Adipose tissue (tissue), 3 donors: Measurements from ENCODE around the gene COL19A1. TPM values are rescaled to one million over a fixed set of nuclear protein-coding genes. Genes with fewer than 3 reads are reported as not detected.

ENCODE experiments used
- H3K27ac ChIP-seq: one replicate; pipeline ENCODE4 v1.5.1; 2013; ENCODE audit warnings: low read depth, low read length
- WGBS, 3 donors: extraction: QIAGEN DNeasy Blood & Tissue Kit; methylation state at CpG; one replicate each; pipeline ENCODE4 v1.1.7; 2013; 5-methylcytosine and 5-hydroxymethylcytosine counted together
- polyA plus RNA-seq, 3 donors: library from polyadenylated mRNA; stranded (reverse); fragments of 200-250 nt; gene quantifications; one replicate each; pipeline ENCODE4 v1.2.3, GENCODE V29; 2013
- donor health status: healthy with polysubstance abuse.
- donor health status: Bipolar disorder and iron deficiency.
- donor health status: healthy.

COL19A1 gene
- polyA plus RNA-seq, 3 donors, result 0.09 TPM; not detected in 2

DNA sequence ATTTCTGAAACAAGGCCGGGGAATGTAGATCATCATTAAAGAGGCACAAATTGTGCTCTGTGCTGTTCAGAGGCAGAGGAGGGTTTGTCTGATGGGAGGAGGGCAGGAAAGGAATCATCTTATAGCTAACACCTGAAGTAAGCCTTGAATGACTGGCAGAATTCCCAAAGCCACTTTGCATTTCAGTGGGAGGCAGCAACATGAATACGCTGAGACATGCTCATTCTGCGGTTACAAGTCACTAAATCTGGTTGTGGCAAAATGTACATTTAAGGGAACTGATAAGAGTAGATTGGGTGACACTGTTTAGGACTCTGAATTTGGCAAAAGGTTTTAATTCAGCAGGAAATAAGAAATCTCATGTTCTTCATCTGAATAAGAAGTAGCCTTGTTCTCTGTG lies 4.4 kb upstream of the COL19A1 start:
- H3K27ac ChIP-seq, result no peak overlapping the region
- 84 to 94% (median 90%) methylated on average over 3 of the region's 3 CpGs for WGBS, 3 donors

DNA sequence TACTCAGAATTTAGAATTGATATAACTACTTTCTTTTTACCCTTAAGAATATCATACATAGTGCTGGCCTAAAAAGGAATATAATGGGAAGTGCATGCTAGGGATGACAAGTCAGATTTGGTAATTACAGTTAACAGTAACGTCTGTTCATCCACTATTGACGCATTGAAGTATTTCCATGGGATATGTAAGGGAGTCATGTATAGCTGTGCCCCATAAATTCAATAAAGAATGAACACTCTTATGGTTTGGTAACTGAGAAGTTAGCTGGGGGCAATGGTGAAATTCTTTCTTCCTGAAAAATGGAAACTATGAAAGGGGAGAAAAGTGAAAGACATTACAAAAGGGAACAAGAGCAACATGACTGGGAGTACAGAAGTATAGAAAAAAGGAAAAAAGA lies 2.6 kb upstream of the COL19A1 start:
- WGBS, 3 donors, result 89 to 95% (median 92%) methylated on average over 2 of the region's 2 CpGs
- no peak overlapping the region for H3K27ac ChIP-seq

DNA sequence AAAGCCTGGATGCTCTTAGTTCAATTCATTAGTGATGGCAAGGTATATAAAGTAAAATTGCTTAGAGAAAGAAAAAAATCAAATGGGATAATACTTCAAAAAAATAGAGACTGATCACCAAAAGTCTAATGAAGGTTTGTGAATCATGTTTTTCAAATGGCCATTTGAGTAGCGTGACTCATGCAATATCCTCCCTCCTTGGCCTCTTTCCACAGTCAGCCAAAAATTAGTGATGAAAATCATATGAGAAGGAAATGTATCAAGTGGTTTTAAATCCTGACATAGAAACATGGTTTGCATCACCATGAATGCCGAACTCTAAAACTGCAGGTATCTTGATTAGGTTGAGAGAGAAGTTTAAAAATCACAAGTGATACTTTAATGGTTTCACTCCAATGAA lies 1.2 kb upstream of the COL19A1 start:
- 53 to 80% (median 57%) methylated on average over 2 of the region's 2 CpGs for WGBS, 3 donors

DNA sequence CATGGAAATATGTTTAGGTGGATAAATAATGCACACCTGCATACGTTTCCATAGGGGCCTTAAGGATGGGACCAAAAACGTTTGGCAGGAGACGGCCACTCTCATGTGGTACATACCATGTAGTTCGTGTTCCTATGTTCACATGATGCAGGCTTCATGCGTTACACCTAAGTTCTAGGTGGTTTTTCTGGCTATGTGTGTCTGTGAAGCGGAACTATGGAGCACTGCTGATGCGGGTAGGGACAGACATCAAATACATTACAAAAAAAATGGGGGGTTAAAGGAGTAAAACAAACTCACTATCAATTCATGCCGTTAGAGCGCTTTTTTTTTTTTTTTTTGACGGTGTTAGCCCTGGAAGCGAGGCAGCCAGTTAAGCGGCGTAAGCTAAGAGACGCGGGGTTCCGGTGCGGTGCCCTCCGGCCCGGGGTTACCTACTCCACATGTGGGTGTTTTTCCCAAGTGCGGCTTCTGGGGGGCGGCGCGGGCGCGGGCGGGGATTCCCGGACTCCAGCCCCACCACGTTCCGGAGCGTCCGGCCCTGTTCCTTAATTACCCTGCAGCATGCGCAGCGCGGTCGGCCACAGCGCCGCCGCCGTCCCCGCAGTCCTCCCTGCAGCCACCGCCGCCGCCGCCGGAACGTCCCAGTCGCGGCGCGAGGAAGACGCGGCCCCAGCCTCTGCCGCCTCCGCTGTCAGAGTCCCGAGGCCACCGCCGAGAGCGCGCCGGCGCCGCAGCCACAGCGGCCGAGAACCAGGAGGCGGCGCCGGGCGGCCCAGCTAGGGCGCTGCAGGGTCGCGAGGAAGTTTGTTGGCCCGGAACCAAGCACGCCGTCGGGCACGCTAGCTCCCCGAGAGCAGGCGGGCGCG lies 648 bp downstream of the COL19A1 start:
- 0 to 1% (median 0%) methylated on average over 70 to 80 of the region's 80 CpGs for WGBS, 3 donors
- no peak overlapping the region for H3K27ac ChIP-seq

More for the DNA sequence above, 1.2 kb upstream of the COL19A1 start:
- no peak overlapping the region for H3K27ac ChIP-seq

DNA sequence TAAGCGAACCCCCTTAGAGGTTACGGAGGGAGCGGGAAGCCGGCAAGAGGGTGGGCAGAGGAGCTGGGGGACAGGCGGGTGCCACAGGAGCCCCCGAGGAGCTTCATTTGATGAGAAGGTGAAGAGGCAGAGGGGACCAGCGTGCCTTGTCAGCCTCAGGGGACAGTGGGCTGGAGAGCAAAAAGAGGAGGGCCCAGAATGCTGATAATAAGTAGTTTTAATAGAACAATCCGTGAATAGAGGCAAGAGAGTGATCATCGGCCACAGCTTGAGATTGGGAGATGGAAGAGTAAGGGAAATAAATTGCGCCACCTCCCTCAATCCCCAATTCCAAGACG lies 1.3 kb downstream of the COL19A1 start:
- H3K27ac ChIP-seq, result no peak overlapping the region
- 9 to 14% (median 11%) methylated on average over 11 of the region's 11 CpGs for WGBS, 3 donors

DNA sequence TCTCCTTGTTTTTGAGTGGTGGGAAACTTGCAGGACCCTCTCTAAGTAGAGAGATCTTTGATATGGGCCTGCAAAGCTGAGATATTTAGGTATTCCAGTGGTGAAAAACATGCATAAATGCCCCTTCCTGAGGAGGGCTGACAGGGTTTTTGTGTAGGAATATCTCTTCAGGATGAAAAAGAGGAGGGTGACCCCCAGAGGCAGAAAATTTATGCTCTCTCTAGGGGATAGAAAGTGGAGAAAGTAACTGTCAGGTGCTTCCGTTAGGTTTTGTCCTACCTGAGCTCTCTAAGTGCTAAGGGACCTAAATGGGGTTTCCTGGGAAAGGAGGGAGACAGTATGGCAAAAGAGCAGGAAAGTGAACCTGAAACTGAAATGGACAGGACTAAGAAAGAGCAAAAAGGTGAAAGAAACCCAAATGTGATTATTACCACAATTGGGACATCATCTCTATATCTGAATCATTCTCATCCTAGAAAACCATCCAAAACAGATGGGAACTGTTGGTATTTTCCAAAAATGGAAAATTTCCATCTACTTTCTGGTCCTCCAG lies 2.0 kb downstream of the COL19A1 start:
- 85 to 96% (median 89%) methylated on average over 1 of the region's 1 CpG for WGBS, 3 donors
- H3K27ac ChIP-seq, result no peak overlapping the region

DNA sequence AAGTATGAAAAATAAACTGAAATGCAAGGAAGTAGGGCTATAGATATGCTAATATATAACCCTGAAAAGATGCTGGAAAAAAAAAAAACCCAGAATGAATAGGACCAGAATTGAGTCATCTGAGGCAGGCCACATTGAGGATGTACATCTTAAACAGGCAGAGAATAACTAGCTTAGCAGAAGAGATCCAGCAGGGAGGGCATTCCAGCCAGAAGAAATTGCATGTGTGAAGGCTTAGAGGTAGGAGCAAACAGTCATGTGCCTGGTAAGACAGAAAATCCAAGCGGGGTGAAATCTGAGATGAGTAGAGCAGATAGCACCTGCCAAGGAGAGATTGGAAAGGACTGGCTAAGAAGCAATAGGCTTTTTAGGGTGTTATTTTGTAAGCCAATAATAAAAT lies 2.6 kb downstream of the COL19A1 start:
- H3K27ac ChIP-seq, result no peak overlapping the region
- WGBS, 3 donors, result 87 to 100% (median 91%) methylated on average over 1 of the region's 1 CpG

DNA sequence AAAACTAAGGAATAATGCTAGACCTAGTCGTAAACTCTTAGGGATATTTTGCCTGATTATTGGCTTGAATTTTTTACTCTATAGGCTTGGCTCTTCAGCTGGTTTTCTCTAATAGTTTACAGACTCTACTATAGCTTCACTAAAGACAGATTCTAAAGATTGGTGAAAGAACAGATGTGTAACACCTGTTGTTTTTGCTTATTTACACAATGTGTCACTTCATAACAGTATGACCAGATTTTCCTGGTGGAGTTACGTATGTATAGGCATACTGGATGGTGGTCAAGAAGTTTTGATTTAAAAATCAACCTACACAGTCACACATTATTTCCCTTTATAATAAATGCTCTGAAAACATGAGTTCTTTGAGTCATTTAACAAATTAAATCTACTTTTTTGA lies 4.8 kb downstream of the COL19A1 start:
- 69 to 92% (median 89%) methylated on average over 2 of the region's 2 CpGs for WGBS, 3 donors
- H3K27ac ChIP-seq, result no peak overlapping the region

DNA sequence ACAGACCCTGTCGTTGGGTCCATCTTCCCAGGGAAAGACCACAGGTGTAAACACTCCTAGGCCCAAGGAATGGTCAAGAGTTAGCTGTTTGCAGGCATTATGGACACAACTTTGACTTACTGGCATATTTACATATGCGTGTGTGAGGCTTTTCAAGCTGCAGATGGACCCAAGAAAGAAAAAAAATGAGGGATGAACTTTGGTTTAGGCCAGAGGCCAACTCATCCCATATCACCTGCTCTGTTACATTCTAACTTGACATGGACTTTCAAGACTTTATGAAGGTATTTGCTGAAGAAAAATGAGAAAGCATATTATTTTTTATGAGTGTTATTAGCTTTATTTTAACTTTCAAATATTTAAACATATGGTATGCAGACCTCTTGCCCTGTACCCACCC lies 6.9 kb downstream of the COL19A1 start:
- no peak overlapping the region for H3K27ac ChIP-seq
- WGBS, 3 donors, result 81 to 88% (median 87%) methylated on average over 2 of the region's 2 CpGs

DNA sequence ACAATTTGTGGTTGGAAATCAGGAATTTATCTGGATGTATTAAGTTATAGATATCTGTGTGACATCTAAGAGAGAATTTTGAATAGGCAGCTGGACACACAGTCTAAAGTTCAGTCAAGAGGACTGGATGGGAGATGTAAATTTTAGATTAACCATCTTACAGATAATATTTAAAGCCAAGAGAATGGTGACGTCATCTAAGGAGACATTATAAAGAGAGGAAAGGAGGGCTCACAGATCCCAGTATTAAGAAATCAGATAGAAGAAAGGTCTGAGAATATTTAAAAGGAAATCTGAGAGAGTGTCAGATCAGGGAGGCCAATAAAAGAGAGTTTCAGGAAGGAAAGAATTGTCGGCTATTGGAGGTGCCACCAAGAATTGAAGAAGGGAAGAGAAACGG lies 9.4 kb downstream of the COL19A1 start:
- H3K27ac ChIP-seq, result no peak overlapping the region
- 77 to 89% (median 84%) methylated on average over 3 of the region's 3 CpGs for WGBS, 3 donors

DNA sequence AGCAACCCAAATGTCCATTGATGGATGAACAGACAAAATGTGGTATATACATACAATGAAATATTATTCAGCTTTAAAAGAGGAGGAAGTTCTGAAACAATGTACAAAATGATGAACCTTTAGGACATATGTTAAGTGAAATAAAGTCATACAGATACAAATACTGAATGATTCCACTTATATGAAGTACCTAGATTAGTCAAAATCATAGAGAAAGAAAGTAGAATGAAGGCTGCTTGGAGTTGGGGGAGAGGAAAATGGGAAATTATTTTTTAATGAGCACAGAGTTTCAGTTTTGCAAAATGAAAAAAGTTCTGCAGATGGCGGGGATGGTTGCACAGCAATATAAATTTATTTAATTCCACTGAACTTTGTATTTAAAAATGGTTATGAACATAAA lies 12.4 kb downstream of the COL19A1 start:
- whole genome bisulfite sequencing, 3 donors, result 92 to 95% (median 94%) methylated on average over 1 of the region's 1 CpG
- H3K27ac ChIP-seq, result no peak overlapping the region

DNA sequence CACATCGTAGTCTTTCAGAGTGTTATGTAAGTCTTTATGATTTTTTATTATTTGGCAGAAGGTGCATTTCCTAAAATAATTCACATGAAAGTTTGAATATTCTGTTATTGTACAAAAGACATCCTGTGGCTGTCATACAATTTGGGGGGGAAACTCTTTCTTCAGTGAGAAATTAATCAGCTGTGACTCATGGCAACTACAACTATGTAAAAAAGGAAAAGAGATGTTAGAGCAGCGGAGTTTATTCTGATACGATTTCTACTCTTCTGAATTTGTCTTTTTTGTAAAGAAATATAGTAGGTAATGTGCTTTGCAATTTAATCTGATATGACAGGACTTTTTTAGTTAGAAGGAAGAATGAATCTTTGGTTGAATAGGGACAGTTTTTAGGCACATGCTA lies 14.2 kb downstream of the COL19A1 start:
- H3K27ac ChIP-seq, result no peak overlapping the region
- WGBS, 3 donors, result 60 to 82% (median 78%) methylated on average over 3 of the region's 3 CpGs

DNA sequence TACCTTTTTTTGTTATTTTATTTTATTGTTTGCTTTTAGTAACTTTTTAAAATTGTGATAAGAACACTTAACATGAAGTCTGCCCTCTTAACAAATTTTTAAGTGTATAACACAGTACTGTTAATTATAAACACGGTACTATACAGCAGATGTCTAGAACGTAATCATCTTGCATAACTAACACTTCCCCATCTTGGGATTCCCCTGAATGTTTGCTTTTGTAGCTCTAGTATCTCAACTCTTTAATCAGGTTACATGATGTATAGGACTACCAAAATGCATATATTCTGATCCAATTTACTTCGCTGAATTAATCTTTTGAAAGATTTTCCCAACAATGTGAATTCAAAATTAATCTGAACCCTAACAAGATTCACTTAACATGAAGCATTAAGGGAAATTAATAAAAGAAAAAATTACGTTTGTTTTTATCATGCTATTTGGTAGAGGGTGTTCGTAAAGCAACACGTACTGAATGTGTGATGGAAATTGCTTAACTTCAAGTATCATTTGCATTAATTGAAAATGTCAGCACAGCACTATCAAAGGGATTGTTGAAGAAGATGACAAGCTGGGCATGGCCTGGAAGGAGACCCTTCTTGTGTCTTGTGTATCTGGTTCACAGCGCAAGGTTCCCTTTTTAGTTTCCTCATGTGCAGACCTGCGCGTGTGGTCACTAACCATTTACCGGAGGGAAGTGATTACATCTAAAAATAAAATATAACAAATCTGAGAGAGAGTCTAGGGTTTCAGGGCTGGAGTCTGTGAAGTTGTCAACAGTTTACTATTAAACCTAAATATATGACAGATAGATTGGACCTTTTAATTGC lies 15.2 kb downstream of the COL19A1 start:
- H3K27ac ChIP-seq, result no peak overlapping the region
- 58 to 86% (median 66%) methylated on average over 10 of the region's 10 CpGs for WGBS, 3 donors

DNA sequence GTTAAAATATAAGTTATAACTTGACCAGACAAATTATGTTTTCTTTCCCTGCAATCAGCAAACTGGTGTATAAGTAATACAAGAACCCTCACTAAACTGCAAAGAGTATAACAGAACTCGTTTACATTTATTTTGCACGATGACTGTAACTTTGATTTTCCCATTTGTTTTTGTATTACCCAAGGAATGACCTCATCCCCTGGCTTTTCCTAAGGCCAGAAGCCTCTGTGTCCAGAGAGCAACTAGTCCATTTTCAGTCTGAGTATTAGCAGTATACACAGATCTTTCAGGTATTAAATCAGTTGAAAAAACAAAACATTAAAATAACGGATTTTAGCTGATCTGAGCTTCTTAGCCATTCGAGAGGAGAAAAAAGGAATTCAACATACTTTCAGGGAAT lies 17.2 kb downstream of the COL19A1 start:
- WGBS, 3 donors, result 53 to 81% (median 74%) methylated on average over 4 of the region's 4 CpGs
- H3K27ac ChIP-seq, result no peak overlapping the region

DNA sequence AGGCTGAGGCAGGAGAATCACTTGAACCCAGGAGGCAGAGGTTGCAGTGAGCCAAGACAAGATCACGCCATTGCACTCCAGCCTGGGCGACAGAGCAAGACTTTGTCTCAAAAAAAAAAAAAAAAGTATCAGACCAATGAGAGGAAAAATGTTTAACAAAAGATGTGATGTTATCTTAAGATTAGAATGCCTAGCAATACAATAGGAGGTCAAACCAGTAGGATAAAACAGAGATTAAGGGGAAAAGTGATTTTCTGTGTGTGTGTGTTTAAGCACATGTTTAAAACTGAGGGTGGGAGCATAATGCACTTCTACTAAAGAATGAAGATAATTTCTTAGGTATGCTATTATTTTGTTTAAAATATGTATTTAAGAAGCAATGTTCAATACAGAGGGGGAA lies 17.9 kb downstream of the COL19A1 start:
- no peak overlapping the region for H3K27ac ChIP-seq
- 91 to 100% (median 95%) methylated on average over 2 of the region's 2 CpGs for WGBS, 3 donors

DNA sequence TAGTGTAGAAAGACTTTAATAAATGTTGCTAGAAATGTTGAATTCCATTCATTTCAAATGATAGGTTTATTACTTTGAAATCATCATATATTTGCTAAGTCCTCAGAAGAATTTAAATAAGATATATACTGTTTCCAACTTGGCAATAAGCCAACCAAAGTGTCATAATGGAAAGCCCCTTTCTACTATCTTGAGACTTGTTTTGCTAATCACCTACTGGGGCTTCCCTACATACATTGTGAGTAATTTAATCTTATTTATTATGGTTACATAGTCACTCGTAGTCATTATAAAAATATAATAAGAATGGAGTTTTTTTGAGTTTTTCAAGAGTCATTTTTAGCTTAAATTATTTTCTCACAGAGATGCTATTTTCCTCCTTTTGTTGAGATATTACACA lies 20.7 kb downstream of the COL19A1 start:
- H3K27ac ChIP-seq, result no peak overlapping the region
- 65 to 89% (median 73%) methylated on average over 1 of the region's 1 CpG for WGBS, 3 donors

DNA sequence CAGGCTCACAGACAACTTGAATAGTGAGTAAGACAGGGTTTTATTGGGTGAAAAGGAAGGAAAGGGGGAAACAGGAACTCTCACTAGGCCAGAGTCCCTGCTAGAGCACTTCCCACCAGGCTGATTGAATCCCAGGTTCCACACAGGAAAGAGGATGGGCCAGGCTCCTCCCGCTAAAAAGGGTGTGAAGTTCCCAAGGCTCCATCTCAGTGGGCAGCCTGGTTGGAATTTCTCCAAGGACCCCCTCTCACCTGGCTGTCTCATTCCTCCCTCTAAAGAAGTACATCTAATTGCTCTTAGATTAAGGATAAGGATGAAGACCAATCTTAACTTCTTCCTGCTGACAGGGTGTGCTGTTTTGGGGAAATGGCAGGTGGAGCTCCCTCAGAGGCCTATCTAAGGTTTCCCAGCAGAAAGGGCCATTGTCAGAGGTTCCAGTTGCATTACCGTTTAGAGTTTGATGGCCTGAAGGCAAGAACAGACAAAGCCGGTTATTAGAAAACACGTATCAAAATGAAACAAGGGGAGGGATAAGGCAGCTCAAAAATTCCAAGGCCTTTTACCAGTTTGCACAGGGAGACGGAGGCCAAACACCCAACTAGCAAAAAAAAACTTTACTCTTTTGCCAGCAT lies 21.5 kb downstream of the COL19A1 start:
- WGBS, 3 donors, result 73 to 84% (median 81%) methylated on average over 5 of the region's 5 CpGs
- H3K27ac ChIP-seq, result no peak overlapping the region

DNA sequence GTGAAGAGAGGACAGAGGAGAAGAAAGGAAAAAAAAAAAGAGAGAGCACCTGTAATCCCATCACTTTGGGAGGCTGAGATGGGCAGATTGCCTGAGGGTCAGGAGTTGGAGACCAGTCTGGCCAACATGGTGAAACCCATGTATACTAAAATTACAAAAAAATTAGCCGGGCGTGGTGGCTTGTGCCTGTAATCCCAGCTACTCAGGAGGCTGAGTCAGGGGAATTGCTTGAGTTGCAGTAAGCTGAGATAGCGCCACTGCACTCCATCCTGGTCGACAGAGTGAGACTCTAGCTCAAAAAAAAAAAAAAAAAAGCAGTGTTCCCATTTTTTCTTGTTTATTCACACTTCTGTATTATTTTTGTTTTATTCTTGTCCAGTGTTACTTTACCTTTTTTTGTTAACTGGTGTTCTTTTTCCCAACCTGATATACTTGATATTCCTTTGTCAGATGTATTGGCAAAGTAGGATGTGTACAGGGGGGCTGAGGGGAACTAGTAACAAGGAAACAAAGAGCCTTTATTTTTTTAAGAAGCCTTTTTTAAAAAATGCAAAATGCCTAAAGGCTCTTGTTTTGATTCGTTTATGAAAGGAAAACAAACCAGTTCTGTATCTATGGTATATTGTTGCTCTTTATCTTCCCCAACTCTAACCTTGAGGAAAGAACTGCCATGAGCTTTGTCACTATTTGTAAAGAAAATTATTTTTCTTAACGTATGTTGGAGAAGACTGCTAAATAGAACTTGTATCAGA lies 22.3 kb downstream of the COL19A1 start:
- WGBS, 3 donors, result 76 to 82% (median 82%) methylated on average over 6 of the region's 6 CpGs
- no peak overlapping the region for H3K27ac ChIP-seq
